ENCODE results near the gene CDC42BPB.
"Not testable (repeated sequence)": the region's sequence is repeated elsewhere in the genome, so short reads cannot be mapped to it uniquely, and the experiment has no call there.

CDC42BPB gene

DNA sequence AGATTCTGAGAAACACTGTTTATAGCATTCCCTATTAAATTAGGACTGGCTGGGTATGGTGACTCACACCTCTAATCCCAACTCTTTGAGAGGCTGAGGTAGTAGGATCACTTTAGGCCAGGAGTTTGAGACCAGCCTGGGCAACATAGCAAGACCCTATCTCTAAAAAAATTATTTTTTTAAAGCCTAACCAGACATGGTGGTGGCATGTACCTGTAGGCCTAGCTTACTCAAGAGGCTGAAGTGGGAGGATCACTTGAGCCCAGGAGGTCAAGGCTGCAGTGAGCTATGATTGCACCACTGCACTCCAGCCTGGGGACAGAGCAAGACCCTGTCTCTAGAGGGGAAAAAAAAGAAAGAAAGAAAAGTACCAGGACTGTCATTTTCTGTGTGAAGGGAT is 160.6 kb downstream of the CDC42BPB start:
- peaks cover 100% of the 10 kb centered on the region for H3K36me3 Mint-ChIP-seq

DNA sequence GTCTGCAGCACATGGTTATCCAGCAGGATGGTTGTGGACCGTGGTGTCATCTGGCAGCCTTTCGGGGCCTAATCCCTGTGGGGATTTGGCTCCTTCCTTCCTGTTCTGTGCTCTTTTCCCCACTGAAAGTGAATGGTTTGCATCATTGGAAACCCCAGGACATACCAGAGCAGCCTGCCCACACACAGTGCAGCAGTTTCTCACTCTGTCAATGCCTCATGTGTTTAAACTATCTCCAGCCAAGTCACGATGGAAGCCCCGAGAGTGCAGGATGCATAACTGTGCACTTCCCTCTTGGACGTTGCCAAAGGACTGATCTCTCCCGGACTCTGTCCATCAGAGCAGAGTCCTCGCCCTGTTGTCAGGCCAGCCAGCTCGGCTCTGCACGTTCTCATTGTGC is 163.9 kb downstream of the CDC42BPB start:
- Mint-ChIP-seq H3K27ac (no peak overlapping the region), H3K9me3 (no peaks in the 10 kb centered on the region), H3K4me1 (peaks cover 2% of the 10 kb centered on the region), H3K4me3 (no peak overlapping the region), H3K36me3 (peaks cover 81% of the 10 kb centered on the region)
- no peak for ATAC-seq
- DNase-seq (ENCODE audit: low spot score in 2 of 2), result no peak

More for the DNA sequence above, 160.6 kb downstream of the CDC42BPB start:
- H3K4me3 Mint-ChIP-seq; ATAC-seq; DNase-seq (ENCODE audit: low spot score in 2 of 2); H3K27ac Mint-ChIP-seq; H3K9me3 Mint-ChIP-seq: not testable (repeated sequence)
- H3K4me1 Mint-ChIP-seq, result peaks cover 24% of the 10 kb centered on the region

DNA sequence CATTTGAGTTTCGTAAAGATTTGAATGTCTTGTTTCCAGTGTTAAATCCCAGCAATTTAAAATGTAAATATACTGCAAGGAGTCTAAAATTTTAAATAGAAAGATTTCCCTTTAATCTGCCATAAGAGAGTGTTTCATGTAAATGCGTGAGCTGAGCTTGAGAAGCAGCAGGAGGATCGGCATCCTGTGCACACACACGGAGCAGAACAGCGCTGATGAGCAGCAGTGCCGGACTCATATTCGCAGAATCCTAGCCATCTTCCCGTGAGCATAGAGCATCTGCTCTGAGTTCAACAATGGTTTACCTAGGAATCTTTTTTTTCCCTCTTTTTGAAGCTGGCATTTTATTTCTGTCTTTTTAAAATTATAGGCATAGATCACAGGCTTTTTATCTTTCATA is 164.7 kb downstream of the CDC42BPB start:
- DNase-seq (ENCODE audit: low spot score in 2 of 2) (no peak), ATAC-seq (no peak)
- Mint-ChIP-seq H3K4me3 (no peak overlapping the region), H3K4me1 (no peaks in the 10 kb centered on the region), H3K36me3 (peaks cover 73% of the 10 kb centered on the region), H3K9me3 (no peaks in the 10 kb centered on the region), H3K27ac (no peak overlapping the region)

DNA sequence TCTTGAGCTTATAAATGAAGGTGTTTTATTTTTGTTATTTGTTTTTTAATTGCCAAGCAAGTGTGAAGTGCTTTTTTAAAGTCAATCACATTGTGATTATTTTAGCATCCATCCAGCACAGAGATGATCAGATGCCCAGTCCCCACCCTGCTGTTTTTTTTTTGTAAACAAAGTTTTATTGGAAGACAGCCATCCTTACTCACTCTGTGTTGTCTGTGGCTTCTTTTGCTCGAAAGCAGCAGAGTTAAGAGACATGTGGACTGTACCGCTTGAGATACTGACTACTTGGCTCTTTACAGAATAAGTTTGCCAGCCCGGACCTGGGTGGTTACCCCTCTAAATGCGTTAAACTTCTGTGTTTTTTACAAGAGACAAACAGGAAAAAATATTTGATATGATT is 165.8 kb downstream of the CDC42BPB start:
- H3K36me3 Mint-ChIP-seq, result peaks cover 62% of the 10 kb centered on the region
- no peak overlapping the region for H3K27ac Mint-ChIP-seq
- no peak overlapping the region for H3K4me3 Mint-ChIP-seq

DNA sequence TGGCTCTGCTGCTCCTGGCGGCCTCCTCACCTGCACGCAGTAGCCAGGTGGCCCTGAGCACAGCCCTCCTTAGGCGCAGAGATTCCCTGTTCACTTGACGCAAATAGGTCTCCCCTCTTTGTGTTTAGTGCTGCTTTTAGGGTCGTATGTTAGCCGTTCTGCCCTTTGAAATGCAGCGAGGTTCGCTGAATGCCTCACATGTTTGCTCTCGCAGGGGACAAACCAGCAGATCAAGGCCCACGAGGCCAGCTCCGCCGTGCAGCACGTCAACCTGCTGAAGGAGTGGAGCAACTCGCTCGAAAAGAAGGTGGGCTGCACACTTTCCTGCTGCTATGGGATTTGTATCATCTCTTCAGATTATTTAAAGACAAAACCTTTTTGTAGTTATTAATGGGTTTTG is 166.2 kb downstream of the CDC42BPB start:
- ATAC-seq, result no peak
- Mint-ChIP-seq H3K36me3 (peaks cover 57% of the 10 kb centered on the region), H3K27ac (no peak overlapping the region), H3K4me1 (no peaks in the 10 kb centered on the region), H3K9me3 (no peaks in the 10 kb centered on the region), H3K4me3 (no peak overlapping the region)
- no peak for DNase-seq (ENCODE audit: low spot score in 2 of 2)

More for the DNA sequence above, 165.8 kb downstream of the CDC42BPB start:
- no peak for DNase-seq (ENCODE audit: low spot score in 2 of 2)
- ATAC-seq, result no peak
- Mint-ChIP-seq H3K9me3 (no peaks in the 10 kb centered on the region), H3K4me1 (no peaks in the 10 kb centered on the region)

DNA sequence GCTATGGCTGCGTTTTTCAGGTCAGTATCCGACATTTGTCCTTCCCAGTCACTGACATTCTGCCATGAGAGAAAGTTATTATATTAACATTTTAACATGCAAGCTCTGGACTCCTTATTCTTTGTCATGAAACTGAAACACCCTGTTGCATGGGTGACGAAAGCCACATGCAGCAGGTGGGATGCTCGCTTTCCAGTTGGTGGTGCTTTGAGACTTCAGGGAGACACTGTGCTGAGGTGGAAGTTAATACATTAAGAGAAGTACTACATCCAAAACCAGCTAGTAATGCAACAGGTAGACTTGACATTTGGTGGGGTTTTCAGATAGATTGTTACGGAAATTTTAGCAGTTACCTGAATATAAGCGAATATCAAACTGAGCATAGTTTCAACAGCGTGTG is 167.7 kb downstream of the CDC42BPB start:
- H3K27ac Mint-ChIP-seq, result no peak overlapping the region
- no peaks in the 10 kb centered on the region for H3K9me3 Mint-ChIP-seq
- H3K36me3 Mint-ChIP-seq, result peaks cover 42% of the 10 kb centered on the region
- H3K4me1 Mint-ChIP-seq, result no peaks in the 10 kb centered on the region
- no peak overlapping the region for H3K4me3 Mint-ChIP-seq
- no peak for ATAC-seq
- no peak for DNase-seq (ENCODE audit: low spot score in 2 of 2)

DNA sequence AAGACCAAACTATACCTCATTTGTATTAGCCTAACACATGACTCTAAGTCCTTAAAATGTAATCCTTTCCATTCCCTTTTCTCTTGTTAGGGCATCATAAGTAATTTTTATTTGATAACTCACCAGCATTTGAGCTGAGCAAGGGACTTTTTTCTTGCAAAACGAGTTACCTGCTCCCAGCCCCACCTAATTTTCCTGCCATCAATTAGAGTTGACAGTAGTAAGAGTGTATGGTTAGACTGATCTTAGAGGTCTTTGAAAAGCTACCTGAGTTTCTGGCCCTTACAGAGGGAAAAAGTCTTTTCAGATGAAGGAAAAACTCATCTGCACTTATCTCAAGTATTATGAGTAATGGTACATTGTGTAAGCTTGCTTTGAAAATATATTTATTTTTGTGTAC is 168.6 kb downstream of the CDC42BPB start:
- Mint-ChIP-seq H3K27ac (no peak overlapping the region), H3K4me3 (no peak overlapping the region), H3K36me3 (peaks cover 34% of the 10 kb centered on the region), H3K9me3 (no peaks in the 10 kb centered on the region), H3K4me1 (no peaks in the 10 kb centered on the region)
- DNase-seq (ENCODE audit: low spot score in 2 of 2) (no peak), ATAC-seq (no peak)

DNA sequence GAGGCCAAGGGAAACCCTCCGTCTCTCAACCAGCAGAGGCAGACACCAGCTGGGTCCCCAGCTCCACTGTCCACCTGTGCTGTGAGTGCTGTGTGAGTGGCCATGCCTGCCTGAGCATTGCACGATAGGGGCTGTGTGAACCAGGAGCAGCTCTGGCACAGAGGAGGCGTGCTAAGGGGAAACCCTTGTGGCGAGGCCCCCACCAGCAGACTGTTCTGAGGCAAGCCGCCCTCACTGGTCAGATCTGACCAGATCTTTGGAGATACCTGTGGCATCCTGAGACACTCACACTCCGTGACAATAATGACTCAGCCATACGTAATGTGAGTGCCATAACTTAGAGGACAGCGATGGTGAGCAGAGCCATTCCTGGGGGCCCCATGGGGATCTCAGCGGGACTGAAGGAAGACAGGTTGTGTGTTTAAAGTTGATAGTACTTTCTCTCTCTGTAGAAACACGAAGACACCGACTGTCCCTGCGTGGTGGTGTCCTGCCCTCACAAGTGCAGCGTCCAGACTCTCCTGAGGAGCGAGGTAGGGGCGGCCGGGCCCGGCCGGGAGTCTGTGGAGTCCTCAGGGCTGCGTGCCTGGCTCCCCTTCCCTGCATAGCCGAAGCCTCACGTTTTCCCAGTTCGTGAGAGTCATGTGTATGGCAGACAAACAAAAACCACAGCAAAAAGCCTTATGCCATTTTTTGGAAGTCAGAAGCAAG is 171.5 kb downstream of the CDC42BPB start:
- H3K27ac Mint-ChIP-seq, result peak overlapping the region; percentile 40
- DNase-seq (ENCODE audit: low spot score in 2 of 2) (no peak), ATAC-seq (no peak)
- no peaks in the 10 kb centered on the region for H3K9me3 Mint-ChIP-seq
- H3K4me1 Mint-ChIP-seq, result peaks cover 26% of the 10 kb centered on the region
- H3K4me3 Mint-ChIP-seq, result no peak overlapping the region
- peaks cover 5% of the 10 kb centered on the region for H3K36me3 Mint-ChIP-seq

DNA sequence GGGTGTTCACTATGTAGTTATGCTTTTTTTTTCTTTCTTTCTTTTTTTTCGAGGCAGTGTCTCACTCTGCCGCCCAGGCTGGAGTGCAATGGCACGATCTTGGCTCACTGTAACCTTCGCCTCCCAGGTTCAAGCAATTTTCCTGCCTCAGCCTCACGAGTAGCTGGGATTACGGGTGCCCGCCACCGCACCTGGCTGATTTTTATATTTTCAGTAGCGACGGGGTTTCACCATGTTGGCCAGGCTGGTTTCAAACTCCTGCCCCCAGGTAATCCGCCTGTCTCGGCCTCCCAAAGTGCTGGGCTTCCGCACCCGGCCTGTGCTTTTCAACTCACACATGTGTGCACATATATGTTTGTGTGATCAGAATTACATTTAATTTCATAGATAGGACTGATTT is 173.8 kb downstream of the CDC42BPB start:
- peaks cover 26% of the 10 kb centered on the region for H3K4me1 Mint-ChIP-seq
- ATAC-seq (no peak), DNase-seq (ENCODE audit: low spot score in 2 of 2) (no peak)
- H3K36me3 Mint-ChIP-seq, result no peaks in the 10 kb centered on the region
- H3K27ac Mint-ChIP-seq, result peak overlapping the region; percentile 11
- H3K9me3 Mint-ChIP-seq, result no peaks in the 10 kb centered on the region
- no peak overlapping the region for H3K4me3 Mint-ChIP-seq

DNA sequence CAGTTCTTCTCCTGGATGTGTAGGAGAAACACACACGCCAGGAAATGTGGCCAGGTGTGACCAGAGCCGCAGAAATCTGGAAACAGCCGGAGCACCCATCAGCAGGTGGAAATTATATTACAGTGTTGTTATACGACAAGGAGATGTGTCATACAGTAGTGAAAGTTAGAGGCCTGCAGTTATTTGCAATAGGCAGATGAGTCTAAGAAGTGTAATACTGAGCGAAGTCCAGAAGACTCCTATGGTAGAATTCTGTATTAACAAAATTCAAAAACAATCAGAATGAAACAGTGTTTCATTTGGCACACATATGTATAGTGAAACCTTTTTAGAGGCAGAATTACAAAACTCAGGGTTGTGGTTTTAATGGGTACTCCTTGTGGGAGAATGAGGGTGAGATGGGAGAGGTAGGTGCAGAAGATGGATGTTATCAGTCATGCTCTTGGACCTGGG is 174.2 kb downstream of the CDC42BPB start:
- ATAC-seq (peak; percentile 92), DNase-seq (ENCODE audit: low spot score in 2 of 2) (no peak)
- H3K4me3 Mint-ChIP-seq, result no peak overlapping the region
- H3K4me1 Mint-ChIP-seq, result peaks cover 26% of the 10 kb centered on the region
- H3K36me3 Mint-ChIP-seq, result no peaks in the 10 kb centered on the region
- no peaks in the 10 kb centered on the region for H3K9me3 Mint-ChIP-seq
- H3K27ac Mint-ChIP-seq, result peak overlapping the region; percentile 11

All from stimulated activated effector memory CD8-positive, alpha-beta T cell treated with anti-CD3 and anti-CD28 coated beads, Interleukin-12 subunit alpha, Interleukin-12 subunit beta, amount 100 ng/mL, for 72 hours (primary cell).